RWPE1 (cell line): ENCODE measurements around the gene GRID2.

ENCODE experiments used
- CTCF ChIA-PET: fragments of 350-600 bp; sonication (Branson Sonifier 250); formaldehyde crosslinking; extraction: SDS; loops from one replicate; lab custom pipeline; 2021; lab: Yijun Ruan, JAX
- POLR2A ChIA-PET: fragments of 400-600 bp; formaldehyde crosslinking; extraction: SDS; loops from one replicate; lab custom pipeline; 2020; ENCODE audit warnings: antibody characterized with exemption; ENCODE audit not compliant: low non-redundant PET; lab: Yijun Ruan, JAX
- DNase-seq: peaks from one replicate; pipeline ENCODE4 v3.0.0; 2012; ENCODE audit warnings: low spot score
- H3K27ac ChIP-seq: fragments of 450-650 bp; 2 replicates; pipeline ENCODE4 v1.5.1; 2017
- TF ChIP-seq, protein P1 (sequence below): fragments of 450-650 bp; conservative IDR thresholded peaks from 2 replicates; pipeline ENCODE4 v1.5.1; 2017; ENCODE audit warnings: low read depth, mild to moderate bottlenecking

GRID2 gene

GRCh38 chr4:92262371-92262770 lies 41.4 kb upstream of the GRID2 start:
- no peak for DNase-seq
- H3K27ac ChIP-seq, result no peak overlapping the region
- ChIA-PET CTCF (no interaction called here), POLR2A (no interaction called here)
- TF ChIP-seq, protein P1, sequence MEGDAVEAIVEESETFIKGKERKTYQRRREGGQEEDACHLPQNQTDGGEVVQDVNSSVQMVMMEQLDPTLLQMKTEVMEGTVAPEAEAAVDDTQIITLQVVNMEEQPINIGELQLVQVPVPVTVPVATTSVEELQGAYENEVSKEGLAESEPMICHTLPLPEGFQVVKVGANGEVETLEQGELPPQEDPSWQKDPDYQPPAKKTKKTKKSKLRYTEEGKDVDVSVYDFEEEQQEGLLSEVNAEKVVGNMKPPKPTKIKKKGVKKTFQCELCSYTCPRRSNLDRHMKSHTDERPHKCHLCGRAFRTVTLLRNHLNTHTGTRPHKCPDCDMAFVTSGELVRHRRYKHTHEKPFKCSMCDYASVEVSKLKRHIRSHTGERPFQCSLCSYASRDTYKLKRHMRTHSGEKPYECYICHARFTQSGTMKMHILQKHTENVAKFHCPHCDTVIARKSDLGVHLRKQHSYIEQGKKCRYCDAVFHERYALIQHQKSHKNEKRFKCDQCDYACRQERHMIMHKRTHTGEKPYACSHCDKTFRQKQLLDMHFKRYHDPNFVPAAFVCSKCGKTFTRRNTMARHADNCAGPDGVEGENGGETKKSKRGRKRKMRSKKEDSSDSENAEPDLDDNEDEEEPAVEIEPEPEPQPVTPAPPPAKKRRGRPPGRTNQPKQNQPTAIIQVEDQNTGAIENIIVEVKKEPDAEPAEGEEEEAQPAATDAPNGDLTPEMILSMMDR, result no peak

DNA sequence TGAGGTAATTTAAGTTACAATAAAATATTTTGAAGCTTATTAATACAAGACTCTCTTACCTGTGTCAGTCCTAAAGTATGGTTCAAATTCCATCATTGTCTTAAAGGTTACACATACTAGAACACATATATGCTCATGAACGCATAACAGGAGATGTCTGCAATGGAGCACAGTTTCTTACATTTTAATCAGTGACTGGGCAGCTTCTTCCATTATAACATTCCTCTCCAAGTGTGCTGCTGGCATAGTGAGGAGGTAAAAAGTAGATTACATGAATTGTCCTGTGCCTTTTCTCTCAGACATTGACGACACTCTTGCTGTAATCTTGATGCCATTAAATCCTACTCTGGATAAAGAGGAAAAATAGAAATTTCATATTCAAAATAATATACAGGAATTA lies 40.8 kb upstream of the GRID2 start:
- no peak overlapping the region for H3K27ac ChIP-seq
- CTCF ChIA-PET, result no interaction called here
- TF ChIP-seq, protein P1, result no peak
- POLR2A ChIA-PET, result no interaction called here
- DNase-seq, result no peak

DNA sequence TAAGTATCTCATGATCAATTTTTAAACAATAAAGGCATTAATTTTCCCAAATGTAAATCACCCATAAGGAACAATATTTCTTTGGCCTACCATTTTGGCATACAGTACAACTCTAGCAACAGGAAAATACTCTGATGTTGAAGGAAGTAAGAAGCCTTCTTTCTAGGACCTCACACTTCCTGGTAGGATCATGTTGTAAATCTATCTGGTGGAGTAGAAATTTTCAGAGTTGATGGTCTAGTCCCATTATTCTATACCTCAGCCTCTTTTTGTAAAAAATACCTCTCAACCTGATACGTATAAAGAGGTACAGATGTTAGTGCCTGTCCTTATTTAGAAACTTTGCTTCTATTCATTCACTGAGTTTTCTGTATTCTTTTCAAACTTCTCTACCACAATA lies 40.2 kb upstream of the GRID2 start:
- POLR2A ChIA-PET, result no interaction called here
- H3K27ac ChIP-seq, result no peak overlapping the region
- DNase-seq, result no peak
- TF ChIP-seq, protein P1, result no peak
- CTCF ChIA-PET, result no interaction called here

- ChIA-PET CTCF (interaction anchor here (0.6 kb wide), 1 partner anchor 1622 kb away, joined by 10 read pairs; no protein-coding TSS in a partner anchor), POLR2A (no interaction called here)
These were observed 39.6 kb upstream of the GRID2 start for GRCh38 chr4:92264163-92264562.

GRCh38 chr4:92265021-92265420 lies 38.7 kb upstream of the GRID2 start:
- TF ChIP-seq, protein P1, result no peak
- ChIA-PET CTCF (interaction anchor here (0.6 kb wide), 1 partner anchor 123 kb away, joined by 6 read pairs; no protein-coding TSS in a partner anchor), POLR2A (no interaction called here)
- no peak overlapping the region for H3K27ac ChIP-seq
- no peak for DNase-seq

More at GRCh38 chr4:92264163-92264562, 39.6 kb upstream of the GRID2 start:
- no peak for DNase-seq
- TF ChIP-seq, protein P1, result no peak
- no peak overlapping the region for H3K27ac ChIP-seq

DNA sequence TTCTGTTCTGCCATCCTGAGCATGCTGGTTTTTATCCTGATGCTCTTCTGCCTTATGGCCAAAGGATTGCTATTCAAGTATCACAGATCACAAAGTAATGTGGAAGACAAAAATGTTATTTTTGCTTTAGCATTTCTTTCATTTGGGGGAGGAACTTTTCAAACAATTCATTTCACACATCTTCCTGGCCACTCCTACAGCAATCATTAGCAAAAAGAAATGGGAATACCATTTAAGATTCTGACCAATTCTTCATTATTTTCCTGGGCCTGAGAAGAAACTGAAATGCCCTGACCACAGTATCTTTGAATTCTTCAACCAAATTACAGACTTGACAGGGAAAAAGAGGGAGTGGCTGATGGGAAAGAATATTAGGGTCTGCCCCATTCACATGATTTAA lies 38.0 kb upstream of the GRID2 start:
- H3K27ac ChIP-seq, result no peak overlapping the region
- TF ChIP-seq, protein P1, result no peak
- no peak for DNase-seq
- CTCF ChIA-PET, result interaction anchor here (0.6 kb wide), 1 partner anchor 38 kb away, joined by 3 read pairs; the partner anchor contains the start of gene GRID2
- POLR2A ChIA-PET, result no interaction called here
